HEK293T (cell line): ENCODE results near the gene C9orf40.

Source experiments
- ARNT ChIP-seq: fragments of 450-650 bp; IDR thresholded peaks from 2 replicates; pipeline ENCODE4 v1.6.1; 2017; ENCODE audit warnings: mild to moderate bottlenecking
- CTBP1 ChIP-seq: fragments of 450-650 bp; IDR thresholded peaks from 2 replicates; pipeline ENCODE4 v1.6.1; 2016; ENCODE audit warnings: borderline replicate concordance
- ELF4 ChIP-seq: fragments of 450-650 bp; IDR thresholded peaks from 2 replicates; pipeline ENCODE4 v1.6.1; 2017; ENCODE audit warnings: antibody characterized with exemption
- LEF1 ChIP-seq: fragments of 450-650 bp; IDR thresholded peaks from 2 replicates; pipeline ENCODE4 v1.6.1; 2017; ENCODE audit warnings: mild to moderate bottlenecking, borderline replicate concordance
- NFRKB ChIP-seq: fragments of 450-650 bp; IDR thresholded peaks from 2 replicates; pipeline ENCODE4 v1.6.1; 2016; ENCODE audit warnings: mild to moderate bottlenecking, moderate library complexity
- SP1 ChIP-seq: fragments of 450-650 bp; IDR thresholded peaks from 2 replicates; pipeline ENCODE4 v1.6.1; 2017
- TARDBP ChIP-seq: fragments of 450-650 bp; IDR thresholded peaks from 2 replicates; pipeline ENCODE4 v1.6.1; 2016

DNA sequence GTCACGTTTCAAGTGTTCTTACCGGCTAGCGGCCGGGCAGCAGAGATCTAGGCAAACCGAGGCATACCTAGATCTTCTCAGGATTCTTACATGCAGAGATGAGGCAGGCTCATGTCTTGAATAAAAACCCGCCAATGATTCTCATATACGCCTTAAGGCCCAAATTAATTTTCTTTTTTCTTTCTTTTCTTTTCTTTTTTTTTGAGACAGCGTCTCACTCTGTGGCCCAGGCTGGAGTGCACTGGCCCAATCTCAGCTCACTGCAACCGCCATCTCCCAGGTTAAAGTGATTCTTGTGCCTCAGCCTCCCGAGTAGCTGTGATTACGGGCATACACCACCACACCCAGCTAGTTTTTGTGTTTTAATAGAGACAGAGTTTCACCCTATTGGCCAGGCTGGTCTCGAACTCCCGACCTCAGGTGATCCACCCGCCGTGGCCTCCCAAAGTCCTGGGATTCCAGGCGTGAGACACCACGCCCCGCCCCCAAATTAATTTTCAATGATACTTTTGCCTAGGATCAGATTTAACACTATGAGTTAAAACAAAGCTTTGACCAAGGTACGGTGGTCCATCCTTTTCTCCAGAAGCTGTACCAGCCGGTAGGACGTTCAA is 1.5 kb downstream of the C9orf40 start:
- TF ChIP-seq CTBP1 (no peak), TARDBP (no peak), LEF1 (no peak), ELF4 (no peak), ARNT (no peak), NFRKB (no peak), SP1 (no peak)
